Fibroblast of skin of scalp (primary cell): ENCODE results near the gene UPK2.

Source experiments
- DNase-seq: peaks from one replicate; pipeline ENCODE4 v3.0.0-alpha.2; 2013

Gene UPK2

DNA sequence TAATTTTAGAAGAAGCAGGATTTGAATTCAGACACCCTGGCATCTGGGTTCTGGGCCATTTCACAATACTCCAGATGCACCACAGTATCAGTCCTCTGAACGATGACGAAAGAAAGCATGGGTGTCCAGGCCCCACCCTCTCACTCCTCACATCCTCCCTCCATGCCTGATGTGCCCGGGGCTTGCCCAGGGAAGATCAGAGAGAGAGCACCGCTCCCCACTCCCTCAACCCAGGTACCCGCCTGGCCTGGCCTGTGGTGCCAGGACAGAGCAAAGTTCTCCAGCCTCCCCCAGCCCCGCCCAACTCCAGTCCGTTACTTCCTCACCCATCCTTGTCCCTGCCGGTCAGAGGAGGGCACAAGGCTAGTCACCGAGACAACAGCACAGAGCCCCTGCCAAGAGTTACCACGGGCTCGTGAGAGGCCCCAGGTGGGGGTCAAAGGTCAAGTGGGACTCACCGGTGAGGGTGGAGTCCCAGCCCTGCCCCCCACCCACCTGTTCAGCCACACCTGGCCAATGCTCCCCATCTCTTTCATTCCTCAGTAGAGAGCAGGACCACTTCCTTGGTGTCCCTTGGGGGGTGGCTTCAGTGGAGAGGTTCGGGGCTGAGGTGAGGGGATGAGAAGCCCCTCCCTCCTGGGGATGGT is 38.5 kb upstream of the UPK2 start:
- DNase-seq = peak; percentile 80

DNA sequence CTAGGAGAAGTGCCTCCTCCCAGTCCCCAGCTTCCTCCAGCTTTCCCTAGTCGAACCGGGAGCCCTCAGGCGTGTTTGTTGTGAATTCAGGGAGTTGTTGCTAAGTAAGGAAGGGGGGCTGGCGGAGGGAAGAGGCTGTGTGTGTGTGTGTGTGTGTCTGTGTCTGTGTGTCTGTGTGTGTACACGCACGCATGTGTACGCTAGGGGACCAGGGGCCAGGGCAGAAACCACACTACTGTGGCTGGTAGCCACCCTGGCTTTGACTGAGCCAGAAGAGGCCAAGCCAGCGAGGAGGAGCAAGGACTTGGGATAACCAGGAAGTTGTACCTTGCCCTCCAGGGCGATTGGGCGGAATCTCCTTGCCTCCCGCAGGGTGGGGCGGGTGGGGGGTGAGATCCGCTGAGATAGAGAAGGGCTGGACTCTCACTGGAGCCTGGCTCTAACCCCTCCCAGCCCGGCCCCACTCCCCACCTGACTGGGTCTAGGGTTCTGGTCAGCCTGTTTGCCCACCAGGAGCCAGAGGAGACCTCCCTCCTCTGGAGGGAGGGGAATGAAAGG is 37.9 kb upstream of the UPK2 start:
- DNase-seq = peak; percentile 93

DNA sequence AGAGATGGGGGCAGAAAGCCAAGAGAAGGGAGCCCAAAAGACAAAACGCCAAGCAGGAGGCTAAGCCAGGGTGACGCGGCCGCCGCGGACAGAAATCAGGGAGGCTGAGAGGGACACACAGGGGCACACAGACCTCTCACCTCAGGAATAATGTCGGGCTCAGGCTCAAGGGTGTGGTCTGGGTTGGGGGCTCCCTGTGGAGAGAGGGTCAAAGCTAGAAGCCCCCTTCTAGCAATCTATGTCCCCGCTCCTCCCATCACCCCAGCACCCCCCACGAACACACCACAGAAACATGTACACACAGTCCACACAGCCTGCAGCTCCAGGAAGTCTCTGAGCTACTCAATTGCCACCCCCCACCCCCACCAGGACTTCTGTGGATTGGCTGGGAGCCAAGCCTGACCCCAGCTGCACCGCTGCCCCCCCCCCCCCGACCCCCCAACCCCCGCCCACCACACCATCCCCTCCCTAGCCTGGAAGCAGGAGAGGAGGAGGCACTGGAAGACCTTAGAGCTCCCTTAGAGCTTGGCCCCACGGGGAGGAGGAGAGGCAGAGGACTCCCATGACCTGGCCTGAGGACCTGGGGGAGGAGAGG is 37.3 kb upstream of the UPK2 start:
- peak; percentile 81 for DNase-seq

DNA sequence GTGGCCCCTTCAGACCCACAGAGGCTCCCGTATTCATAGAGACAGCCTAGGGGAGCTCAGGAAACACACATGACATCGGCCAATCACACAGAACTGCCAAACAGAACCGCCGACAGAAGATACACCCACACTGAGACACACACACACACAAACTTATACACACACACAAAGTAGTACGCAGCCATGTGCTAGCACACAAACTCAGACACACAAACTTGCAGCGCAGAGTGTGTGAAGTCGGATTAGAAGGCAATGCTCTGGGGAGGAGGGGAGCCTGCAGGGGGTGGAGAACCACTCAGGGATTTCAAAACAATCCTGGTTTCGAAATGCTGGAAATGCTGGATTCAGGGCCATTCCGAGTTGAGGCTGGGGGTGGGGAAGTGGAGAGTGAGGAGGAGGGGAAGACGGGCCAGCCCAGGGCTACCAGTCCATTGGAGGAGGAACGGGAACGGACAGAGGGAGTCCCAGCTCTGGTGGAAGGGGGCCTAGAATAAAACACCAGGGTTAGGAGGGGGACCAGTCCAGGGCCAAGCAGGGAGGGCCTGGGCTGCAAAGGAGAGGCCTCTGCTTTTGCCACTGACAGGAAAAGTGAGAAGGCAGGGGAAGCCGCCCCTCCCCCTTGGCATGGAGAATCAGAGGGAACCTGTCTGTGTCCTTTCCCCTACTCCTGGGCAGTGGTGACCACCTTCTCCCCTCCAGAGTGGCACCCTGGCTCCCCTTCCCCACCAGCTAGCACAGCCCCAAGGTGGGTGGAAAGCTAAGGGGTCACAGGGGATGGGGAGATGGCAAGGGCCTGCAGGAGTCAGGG is 34.8 kb upstream of the UPK2 start:
- DNase-seq = peak; percentile 94

DNA sequence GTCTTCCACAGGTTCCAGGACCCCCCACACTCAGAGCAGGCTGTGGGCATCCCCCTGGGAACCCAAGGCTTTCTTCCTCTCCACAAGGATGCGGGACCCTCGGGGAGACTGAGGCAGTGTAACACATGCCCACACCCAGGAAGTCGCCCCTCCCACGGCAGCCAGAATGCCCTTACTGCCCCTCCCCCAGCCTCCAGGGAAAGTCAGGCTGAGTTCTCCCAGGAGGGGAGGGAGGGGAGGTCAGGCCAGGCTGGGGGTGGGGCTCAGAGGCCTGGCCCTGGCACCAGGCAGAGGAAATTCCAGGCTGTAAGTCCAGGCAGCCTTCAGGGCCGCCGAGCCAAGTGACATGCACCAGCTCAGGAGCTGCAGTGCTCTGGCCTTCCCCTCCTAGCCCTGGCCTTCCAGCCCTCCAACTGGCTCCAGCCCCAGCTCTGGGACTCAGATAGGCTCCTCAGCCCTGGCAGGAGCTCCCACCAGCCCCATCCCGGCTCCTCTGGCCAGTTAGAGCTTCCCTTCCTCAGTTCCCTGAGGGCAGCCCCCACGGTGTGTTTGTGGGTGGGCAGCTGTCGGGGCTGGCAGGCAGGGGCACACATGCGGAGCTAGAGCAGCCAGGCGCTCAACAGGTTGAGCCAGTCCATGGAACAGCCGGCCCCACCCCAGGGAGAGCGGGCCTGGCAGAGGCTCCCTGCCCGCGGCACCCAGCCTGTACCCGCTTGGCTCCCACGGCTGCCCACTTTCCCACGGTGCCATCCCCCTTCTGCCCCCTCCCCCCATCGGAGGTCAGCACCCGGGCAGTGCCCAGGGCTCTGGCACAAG is 34.0 kb upstream of the UPK2 start:
- peak; percentile 89 for DNase-seq

DNA sequence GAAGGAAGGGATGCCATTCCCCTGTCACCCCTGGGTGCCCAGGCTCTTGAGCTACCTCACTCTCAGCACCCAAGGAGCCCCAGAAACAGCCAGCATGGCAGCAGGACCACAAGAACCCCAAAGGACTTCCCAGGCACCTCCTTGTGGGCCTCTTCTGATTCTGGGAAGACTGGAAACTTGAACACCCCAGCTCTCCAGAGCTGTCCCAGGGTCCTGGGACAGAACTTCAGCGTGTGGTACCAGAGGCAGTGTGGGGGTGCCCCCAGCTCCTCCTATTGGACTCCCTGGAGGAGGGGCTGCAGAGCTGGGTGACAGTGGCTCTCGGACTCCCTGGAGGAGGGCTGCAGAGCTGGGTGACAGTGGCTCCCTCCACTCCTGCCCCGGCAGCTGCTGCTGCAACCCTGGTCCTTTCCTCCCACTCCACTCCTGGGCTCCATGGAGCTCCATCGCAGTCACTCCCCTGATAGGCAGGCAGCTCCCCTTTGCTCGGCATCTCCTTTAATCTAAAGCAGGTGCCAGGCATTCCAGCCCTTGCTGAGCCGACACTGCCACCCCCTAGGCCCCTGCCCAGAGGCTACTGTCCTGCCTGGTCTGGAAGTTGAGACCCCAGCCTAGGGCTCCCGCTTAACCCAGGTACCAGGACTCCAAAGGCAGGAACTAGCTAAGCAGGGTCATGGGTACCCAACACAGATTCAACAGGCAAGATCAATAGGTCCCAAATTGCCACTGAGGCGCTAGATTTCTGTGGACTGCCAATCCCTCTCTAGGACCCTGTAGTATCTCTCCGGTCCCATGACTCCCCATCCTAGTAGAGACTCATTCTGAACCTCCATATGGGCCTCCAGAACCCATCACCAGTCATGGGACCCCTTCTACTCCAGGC is 33.1 kb upstream of the UPK2 start:
- no peak for DNase-seq

DNA sequence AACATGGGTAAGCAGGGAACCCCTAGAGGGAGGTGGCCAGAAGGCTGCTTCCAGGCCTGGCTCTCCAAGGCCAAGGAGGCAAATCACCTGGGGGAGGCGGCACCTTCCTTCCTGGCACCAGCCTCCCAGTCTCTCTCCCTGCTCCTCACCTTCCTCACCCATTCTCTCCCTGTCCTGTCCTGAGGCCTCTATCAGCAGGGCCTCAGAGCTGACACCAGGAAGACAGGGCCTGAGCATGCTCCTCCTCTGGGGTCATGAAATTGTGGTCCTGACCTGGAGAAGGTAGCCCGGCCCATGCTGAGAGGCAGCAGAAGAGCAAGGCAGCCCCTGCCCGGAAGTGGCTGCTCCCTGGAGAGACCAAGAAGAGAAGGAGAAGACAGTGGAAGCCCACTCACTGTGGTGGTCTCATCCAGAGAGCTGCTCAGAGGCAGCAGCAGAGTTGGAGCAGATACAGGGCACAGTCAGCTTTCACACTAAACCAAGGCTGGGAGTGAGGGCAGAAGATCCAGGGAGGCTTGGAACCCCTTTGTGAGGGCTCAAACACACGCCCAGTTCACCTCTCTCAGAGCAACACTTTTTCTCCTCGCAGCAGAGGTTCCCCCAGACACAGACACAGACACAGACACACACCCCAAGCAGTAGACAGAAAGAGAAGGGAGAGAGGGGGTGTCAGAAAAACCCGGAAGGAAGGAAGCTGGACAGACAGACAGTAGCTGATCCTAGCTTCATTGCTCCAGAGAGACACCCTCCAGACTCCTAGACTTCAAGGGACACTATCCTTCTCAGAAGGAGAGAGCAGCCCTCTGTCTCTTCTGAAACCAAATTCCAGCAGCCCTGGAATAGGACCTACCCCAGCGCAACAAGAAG is 32.1 kb upstream of the UPK2 start:
- no peak for DNase-seq

DNA sequence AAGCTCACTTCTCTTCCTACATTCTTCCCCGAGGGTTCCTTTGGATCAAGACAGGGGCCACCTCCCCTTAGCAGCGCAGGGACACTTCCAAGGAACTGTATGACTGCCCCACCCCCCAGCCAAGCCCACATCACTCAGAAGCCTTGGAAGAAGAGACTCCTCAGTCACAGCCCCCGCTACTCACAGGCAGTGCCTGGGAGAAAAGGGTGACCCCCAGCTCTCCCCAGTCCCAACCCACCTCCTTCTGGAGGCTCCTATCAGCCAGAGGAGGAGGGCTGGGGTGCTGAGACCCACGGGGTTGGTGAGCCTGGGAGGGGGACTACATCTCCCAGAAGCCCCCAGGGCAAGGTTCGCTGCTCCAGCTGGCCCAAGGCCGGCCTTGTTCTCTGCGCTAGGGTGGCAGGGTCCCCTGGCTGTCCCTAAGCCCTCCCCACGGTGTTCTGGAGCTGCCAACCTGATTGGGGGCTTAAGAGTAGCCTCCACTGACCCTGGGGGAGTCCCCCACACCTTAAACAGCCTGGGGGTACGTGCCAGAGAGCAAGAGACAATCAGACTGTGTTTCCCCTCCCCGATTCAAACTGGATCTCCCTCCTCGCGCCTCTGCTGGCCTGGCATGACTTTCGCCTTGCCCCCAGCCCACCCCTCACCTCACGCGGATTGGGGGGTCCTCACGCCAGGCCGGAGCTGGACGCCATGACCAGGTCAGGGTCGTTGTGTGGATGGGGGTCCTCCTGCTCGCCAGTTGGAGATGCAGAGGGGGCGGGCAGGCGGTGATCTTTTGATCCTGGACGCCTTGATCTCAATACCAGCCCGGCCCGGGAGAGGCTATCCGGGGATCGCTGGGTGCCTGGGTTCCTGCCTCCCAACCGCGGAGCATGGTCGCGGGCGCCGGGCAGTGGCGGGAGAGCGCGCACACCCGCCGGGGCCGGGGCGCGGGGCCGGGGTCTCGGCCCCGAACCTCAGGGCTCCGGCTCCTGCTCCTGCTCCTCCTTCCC is 31.2 kb upstream of the UPK2 start:
- peak; percentile 34 for DNase-seq

DNA sequence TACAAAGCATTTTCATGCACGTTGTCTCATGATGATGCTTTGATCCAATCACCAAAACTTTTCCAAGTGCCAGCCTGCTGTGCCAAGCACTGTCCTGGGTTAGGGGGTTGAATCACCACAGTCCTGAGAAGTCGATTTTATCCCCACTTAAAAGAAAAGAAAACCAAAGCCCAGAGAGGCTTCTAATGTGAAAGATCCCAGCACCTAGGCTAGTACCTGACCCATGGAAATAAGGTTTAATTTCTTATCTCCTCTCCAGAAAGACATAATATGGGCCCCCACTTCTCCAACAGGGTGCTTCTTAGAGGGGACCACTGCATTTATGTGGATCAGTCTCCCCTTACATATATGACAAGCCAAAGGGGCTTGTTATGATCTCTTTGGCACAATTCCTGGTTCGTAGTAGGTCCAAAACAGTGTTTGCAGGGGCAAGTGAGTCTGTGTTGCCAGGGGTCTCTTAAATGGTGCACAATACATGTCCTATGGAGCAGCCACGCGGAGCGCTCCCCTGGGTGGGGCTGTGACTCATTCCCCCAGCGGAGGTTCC is 28.5 kb upstream of the UPK2 start:
- DNase-seq = no peak

DNA sequence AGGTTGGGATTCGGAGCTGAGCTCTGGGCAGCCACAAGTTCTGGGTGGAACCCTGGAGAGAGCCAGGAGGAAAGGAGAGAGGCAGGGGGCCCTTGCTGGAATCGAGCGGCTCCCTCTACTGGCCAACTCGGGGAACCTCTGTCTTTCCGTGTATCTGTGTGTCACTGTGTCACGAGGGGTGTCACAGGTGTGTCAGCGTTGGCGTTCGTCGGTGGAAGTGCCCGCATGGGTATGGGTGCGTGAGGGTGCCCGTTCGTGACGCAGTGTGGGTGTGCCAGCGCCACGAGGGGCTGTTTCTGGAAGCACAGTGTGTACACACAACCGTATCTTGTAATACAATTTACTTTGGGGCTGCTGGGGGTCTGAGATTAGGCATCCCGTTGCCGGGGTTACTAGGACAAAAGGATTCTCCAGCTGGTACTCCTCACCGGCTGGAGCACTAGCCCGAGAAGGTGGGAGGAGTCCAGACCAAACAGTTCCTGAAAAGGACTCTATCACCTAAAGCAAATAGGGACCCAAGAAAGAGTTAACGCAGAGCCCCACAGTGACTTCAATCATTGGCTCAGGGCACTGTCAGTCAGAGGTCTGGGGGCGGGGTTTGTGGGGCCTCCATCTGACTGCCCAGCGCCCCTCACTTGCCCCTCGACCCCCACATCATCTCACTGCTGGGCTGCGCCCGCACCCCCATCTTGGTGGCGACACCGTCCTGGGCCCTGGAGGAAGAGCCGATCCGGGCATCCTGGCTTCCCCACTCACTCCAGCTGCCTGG is 27.8 kb upstream of the UPK2 start:
- DNase-seq = peak; percentile 92

DNA sequence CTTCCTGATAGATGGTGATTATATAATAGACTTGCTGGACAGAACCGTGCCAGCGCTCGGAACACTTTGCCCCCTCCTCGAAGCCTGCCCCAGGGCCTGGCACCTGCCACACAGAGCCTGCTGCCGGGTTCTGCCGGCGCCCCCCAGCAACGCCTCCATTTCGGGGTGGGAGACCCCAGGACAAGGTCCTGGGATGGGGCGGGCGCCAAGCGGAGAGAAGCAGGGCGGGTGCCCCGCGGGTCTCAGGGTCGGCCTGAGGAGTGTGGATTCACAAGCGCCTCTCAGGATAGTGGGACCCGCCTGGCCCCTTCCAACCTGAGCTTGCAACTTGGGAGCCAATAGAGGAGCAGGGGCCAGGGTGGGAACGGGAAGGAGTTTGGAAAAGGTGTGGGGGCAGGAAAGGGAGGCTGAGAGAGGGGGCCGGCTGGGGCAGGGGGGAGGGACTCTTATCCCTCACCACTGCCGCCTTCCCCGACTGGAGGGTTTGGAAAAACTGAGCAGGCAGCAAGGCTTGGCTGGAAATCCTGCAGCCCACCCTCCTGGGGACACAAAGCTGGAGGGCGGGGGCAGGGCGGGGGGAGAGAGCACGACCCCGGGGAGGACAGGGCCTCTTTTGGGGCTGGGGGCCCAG is 27.1 kb upstream of the UPK2 start:
- DNase-seq = peak; percentile 68

DNA sequence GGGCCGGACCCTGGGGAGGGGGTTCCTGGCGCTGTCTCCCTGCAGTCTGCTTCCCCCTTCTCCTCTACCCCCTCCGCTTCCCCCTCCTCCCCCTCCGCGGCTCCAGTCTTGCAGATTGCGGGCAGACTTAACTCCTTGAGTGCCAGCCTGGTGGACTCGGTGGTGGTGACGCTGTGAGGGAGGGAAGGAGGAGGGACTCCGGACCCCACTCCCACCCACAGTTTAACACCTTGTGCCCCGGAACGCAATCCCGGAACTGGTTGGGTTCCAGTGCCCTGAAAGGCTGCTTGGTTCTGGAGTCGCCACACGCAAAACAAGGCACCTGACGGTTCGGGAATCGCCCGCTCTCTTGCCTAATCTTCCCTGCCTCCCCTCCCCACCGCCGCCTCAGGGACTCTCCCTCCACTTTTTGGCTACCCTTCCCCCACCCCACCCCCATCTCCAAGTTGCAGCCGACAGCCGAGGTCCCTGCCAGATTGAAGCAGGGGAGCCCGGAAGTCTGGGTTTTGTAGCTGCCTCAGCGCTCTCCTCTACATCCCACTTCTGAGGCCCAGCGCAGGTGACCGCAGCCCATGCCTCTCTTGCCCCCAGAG is 26.5 kb upstream of the UPK2 start:
- peak; percentile 92 for DNase-seq

DNA sequence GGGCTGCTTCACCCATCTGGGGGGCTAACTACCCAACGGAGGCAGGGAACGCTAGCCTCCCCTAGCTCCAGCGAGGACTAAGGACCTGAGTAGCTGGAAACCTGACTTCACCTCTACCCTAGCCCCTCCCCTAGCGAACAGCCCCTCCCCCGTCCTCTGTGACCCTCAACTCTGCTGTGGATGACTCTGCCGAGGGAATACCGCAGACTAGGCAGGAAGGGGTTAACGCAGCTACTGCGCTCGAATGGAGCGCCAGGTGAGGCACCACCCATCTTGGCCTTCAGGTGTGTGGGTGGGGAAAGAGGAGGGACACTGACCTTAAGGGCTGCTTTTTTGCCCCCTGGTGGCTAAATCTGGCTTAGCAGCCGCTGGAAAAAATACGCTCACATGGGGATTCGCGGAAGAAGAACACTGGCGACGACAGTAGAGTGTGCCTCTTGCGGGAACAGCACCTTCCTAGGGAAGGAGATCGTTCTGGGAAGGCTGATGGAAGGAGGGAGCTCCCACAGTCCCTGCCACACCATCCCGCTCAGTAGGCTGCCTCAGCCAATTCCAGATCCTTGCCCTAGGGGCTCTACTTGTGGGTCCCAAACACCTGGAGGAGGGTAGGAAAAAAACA is 25.9 kb upstream of the UPK2 start:
- peak; percentile 69 for DNase-seq

DNA sequence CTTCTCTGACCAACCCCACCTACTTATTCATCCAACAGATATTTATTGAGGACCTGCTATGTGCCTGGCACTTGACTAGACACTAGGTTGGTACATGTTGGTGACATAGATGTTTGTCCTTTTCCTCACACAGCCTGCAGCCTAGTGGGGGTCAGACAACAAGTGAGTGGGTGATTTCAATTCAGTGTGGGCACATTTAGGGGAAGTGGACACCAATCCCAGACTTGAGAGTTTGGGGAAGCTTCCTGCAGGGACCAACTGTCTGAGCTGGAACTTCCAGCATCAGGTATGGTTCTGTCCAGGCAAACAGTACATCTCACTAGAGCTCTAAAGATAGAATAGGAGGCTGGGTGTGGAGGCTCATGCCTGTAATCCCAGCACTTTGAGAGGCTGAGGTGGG is 24.5 kb upstream of the UPK2 start:
- no peak for DNase-seq

DNA sequence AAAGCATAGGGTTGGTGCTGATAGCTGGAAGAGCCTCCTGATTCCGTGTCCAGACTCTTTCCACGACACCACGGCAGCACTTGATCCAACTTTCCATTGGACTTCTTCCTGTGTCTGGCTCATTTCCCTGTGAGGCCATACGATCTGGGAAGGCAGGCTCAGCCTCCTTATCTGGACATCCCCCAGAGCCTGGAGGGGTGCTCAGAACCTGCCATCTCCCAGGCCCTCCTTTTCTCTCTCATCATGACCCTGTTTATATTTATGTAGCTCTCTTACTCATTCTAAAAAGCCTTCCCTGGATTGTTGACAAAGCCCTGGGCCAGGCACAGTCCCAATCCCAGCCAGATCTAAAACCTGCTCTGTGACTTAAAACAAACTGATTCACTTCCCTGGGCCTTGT is 22.6 kb upstream of the UPK2 start:
- DNase-seq = no peak

DNA sequence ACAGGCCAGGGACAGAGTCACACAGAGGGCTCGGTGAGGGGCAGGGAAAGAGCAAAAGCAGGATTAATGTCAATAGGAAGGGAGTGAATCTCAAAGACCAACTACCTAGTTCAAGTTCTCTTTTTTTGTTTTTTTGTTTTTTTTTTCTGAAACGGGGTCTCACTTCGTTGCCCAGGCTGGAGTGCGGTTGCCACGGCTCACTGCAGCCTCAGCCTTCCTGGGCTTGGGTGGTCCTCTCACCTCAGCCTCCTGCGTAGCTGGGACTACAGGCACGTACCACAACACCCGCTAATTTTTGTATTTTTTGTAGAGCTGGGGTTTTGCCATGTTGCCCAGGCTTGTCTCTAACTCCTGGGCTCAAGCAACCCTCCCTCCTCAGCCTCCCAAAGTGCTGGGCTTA is 20.7 kb upstream of the UPK2 start:
- DNase-seq = no peak
